ENCODE results near the gene VAV2. TPM values are rescaled to one million over a fixed set of nuclear protein-coding genes. Genes with fewer than 3 reads are reported as not detected.

VAV2 gene
- polyA plus RNA-seq, 10 donors = 12.0 to 16.7 (median 14.3) TPM

GRCh38 chr9:133982971-133983720 is 9.0 kb downstream of the VAV2 start:
- no peak for DNase-seq

GRCh38 chr9:133981958-133982681 is 10.0 kb downstream of the VAV2 start:
- no peak for DNase-seq

GRCh38 chr9:133981589-133981957 is 10.6 kb downstream of the VAV2 start:
- no peak for DNase-seq

GRCh38 chr9:133980864-133981588 is 11.1 kb downstream of the VAV2 start:
- DNase-seq = no peak

- peak in 1 of 3 donors; percentile 49 for DNase-seq
Observed at GRCh38 chr9:133979921-133980863, 11.9 kb downstream of the VAV2 start.

- DNase-seq = peak in 1 of 3 donors; percentile 62
Observed at GRCh38 chr9:133979273-133979920, 12.7 kb downstream of the VAV2 start.

GRCh38 chr9:133978899-133979272 is 13.2 kb downstream of the VAV2 start:
- DNase-seq = no peak

- DNase-seq = no peak
Observed at GRCh38 chr9:133978226-133978898, 13.8 kb downstream of the VAV2 start.

- DNase-seq = no peak
Observed at GRCh38 chr9:133977421-133978201, 14.5 kb downstream of the VAV2 start.

GRCh38 chr9:133976887-133977286 is 15.2 kb downstream of the VAV2 start:
- no peak for DNase-seq

- no peak for DNase-seq
Observed at GRCh38 chr9:133976191-133976861, 15.8 kb downstream of the VAV2 start.

GRCh38 chr9:133975511-133975910 is 16.6 kb downstream of the VAV2 start:
- DNase-seq = no peak

- DNase-seq = no peak
Observed at GRCh38 chr9:133974631-133975341, 17.3 kb downstream of the VAV2 start.

- no peak for DNase-seq
Observed at GRCh38 chr9:133973791-133974630, 18.1 kb downstream of the VAV2 start.

- no peak for DNase-seq
Observed at GRCh38 chr9:133973111-133973790, 18.9 kb downstream of the VAV2 start.
